Myocyte (in vitro differentiated cells): ENCODE results near the gene NES. TPM values are rescaled to one million over a fixed set of nuclear protein-coding genes. Genes with fewer than 3 reads are reported as not detected.

ENCODE experiments used
- DNase-seq: peaks from one replicate; pipeline ENCODE4 v3.0.0-alpha.2; 2012; ENCODE audit warnings: low read depth
- total RNA-seq: library from RNA; depleted of rRNA; stranded (reverse); fragments of >200 nt; gene quantifications from 2 replicates; pipeline ENCODE4 v1.2.3, GENCODE V29; 2014

The NES gene
- total RNA-seq, 1 donor from 2014 or later, result 1,770 TPM

DNA sequence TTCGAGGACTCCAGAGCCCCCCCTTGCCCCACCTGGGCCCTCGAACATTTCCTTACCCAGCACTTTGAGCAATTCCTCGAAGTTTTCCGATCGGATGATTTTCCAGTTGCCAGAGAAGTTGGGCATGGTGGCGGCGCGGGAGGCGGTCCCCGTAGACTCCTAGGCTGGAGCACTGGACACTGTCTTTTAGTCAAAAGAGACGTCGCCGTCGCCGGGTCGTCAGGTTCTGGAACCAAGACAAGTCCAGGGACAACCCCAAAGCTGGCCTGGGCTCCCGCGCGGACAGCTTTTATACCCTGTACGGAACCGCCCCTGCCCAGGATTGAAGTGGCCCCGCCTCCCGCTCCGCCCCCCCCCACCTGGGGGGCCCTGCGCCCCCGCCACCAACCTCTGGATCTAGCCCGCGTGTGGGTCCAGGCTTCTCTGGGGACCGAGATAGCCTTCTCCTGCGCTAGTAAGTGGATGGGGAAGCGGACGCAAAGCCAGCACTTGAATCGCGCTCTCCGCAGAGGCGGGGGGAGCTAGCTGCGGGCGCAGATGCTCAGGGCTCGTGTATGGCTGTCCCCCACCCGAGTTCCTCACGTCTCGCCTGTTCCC lies 28.2 kb upstream of the NES start, which contains the start of gene CRABP2:
Gene CRABP2, minus strand, starts transcription at position 263 of the 597 bp plus-strand sequence. Its CDS starts 137 bp downstream, at position 126.
- DNase-seq, result peak; percentile 28

DNA sequence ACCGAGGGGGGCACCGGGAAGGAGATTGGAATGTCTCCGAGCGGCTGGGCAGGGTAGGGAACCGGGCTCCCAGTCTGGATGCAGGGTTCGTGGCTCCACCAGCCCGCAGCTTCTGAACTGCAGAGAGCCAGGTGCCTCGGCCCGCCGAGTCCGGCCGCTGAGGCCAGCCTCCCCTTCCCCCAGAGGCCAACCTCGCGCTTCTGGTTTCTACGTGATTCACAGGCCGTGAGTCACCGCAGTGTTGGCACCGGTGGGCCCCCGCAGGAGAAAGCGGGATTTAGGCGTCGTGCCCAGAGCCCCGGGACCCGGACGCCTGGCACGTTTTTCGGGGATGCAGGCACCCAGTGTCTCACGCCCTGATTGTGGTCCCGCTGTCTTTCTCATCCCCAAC lies 27.7 kb upstream of the NES start:
- peak; percentile 76 for DNase-seq

DNA sequence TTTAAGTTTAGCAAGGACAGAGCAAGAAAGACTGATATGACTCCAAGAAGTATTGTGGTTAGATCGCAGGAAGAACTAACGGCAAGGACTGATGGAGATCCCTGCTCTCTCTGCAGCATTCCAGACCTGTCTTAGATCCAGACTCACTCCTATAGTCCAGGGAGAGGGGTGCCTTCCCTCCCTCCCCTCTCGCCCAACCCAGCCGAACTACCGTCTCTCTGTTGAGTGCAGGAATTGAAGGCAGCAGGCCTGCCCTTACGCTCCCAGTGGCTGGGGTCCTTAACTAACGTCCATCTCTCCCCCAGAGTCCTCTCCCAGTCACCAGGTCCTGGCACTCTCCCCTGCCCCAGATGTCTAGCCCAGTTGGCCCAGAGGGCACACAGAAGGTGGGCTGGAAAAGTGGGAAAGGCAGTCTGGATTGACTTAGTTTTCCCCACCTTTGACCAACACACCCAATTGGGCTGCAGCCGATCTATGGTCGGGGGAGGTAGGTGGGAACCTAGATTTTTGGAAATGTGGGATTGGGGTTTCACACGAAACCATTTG lies 27.0 kb upstream of the NES start:
- DNase-seq, result no peak

DNA sequence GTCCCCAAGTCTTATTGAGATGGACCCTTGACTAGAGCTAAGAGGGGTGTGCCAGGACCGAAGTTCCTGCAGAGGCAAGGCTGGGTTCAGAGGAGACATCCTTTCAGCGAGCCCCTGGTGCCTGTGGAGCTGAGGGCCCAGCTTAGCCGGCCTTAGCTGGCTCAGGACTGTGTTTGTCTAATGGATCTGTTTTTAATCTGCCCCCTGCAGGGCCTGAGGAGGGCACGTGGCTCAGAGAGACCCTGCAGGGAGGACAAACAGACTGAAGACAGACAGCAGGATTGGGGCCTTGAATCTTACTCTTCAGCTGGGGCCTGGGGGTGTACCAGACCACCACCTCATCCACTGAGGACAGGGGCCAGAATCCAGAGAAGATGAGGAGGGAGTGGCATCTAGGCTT lies 26.5 kb upstream of the NES start:
- no peak for DNase-seq

DNA sequence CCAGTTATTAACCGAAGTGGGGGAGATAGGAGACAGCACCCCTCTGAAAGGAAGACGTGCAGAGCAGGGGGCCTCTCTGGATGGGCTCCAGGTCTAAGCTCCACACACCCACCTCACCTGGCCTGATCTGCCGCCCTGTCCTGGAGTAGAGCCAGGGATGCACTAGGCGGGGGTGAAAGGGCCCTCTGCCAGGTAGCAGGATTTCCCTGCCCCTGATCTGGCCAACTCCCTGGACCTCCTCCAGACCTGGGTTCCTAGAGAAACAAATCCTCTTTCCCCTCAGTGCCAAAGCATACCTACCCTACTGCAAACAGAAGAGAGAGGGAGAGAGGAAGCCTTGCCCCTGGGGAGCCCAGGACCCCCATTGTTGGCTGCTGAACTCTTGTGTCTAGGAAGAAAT lies 26.1 kb upstream of the NES start:
- DNase-seq, result no peak

DNA sequence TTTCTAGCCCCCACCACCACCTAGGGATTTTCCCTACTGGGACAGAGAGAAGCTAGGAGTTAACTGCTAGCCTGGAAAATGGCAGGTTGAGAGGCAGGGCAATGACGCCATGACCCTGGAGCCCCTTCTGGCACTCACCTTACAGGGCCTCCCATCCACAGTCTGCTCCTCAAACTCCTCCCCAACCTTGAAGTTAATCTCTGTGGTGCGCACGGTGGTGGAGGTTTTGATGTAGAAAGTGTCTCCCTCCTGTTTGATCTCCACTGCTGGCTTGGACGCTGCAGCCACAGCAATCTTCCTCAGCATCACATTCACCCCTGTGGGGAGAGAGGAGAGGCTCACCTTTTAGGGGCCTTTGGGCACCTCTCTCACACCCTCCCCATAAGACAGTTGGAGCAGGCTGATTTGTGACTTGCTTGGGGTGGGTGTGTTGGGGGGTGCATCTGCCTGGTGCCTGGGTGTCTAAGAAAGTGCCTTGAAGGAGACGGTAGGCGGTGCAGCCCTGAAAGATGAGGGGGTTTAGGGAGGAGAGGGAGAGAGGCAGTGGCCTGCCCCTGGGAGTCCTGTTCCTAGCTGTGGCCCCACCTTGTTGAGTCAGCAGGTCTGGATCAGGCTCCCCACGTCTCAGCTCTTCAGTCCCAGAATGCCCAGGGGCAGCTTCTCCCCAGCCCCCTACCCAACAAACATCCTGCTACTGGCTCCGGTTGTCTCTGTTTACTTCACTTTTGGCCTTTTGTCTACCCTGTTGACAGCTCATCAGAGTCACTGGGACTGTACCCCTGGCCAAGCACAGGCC lies 23.7 kb upstream of the NES start:
- no peak for DNase-seq

DNA sequence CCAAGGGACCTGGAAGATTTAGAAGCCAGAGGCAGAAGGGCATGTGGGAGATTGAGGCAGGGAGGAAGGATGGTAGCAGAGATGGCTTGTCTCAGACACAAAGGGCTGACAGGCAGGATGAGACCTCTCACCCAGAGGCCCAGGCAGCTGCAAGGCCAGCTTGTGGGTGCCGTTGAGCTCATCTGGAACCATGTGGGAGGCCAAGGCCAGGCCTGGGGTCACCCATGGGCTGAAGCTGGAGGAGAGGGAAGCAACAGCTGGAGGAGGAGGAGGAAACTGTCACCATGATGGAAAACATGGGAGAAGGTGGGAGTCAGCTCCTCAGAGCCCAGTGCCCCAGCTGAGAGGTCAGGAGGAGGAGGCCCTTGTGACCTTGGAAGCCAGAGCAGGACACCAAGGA lies 21.8 kb upstream of the NES start:
- DNase-seq, result no peak

DNA sequence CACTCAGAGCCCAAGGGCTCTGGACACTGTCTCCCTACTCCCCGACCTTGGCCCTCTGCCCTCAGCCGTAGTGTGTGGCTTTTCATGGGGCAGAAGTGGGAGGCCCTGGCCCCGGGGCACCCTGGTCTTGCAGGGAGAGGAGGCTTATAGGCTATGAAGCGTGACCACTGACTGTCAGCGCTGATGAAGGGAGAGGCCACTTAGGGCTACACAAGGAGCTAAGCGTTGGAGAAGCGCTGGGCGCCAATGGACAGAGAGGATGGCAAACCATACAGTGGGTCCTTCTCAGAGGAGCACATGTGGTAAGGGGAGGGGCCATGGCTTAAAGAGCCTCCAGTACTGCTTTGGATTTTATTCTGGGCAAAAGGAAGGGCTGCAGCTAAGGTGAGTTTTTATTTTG lies 20.3 kb upstream of the NES start:
- DNase-seq, result no peak

DNA sequence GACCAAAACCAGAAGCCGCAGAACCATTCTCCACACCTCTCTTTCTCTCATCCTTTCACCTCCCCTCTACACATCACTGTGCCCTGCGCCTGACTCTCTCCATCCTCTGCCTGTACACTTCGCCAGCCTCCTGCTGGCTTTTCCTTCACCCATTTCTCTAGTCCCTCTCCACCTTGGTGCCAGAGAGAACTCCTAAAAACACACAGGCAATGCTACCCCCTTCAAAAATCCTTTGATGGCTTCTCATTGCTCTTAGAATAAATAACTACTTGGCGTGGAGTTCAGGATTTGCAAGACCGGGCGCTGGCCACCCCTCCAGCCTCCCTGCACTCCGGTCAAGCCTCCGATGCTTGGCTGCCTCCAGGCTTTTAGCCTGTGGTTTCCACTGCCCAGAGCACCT lies 19.5 kb upstream of the NES start:
- DNase-seq, result no peak

DNA sequence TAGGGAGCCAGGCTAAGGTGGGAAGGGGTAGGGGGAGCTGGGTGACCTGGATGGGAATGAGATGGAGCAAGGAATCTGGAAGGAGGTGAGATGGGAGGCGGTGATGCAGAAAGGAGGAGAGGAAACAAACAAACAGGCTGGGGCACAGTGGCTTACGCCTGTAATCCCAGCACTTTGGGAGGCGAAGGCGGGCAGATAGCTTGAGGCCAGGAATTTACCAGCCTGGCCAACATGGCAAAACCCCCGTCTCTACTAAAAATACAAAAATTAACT lies 17.4 kb upstream of the NES start:
- DNase-seq, result no peak

DNA sequence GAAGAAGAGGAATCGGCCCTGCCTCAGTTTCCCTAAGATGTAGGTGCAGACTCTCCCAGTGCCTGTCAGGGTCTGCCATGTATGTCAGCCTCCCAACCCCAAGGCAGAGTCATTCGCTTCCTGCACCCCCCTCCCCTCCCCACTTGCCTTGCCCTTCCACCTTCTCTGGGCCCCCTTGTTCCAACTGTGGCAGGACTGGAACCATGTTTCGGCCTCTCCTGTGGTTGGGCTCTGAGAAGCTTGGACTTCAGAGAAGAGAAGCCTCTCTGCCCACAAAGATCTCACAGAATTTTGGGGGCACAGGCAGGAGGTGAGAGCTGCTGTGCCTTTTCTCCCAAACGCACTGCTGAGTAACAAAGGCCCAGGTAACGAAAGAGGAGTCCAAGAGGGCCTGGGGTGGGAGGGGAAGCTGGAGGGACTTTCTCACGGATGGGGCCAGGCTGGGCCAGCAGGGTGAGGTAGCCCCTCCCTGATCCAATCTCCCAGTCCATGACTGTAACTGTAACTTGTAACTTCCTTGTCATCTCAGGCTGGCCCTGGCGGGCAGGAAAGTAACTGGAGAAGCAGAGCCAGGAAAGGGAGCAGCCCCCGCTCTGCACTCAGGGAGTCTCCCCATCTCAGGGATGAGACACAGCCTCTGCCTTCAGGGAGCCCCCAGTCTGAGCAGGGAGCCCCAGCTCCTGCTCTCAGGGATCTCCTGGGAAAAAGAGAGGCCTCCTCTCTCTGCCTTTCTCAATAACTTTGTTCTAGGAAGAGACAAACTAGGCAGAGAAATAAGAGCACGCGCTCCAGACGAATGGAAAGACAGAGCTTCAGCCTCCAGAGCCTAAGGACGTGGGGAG lies 16.9 kb upstream of the NES start:
- no peak for DNase-seq

DNA sequence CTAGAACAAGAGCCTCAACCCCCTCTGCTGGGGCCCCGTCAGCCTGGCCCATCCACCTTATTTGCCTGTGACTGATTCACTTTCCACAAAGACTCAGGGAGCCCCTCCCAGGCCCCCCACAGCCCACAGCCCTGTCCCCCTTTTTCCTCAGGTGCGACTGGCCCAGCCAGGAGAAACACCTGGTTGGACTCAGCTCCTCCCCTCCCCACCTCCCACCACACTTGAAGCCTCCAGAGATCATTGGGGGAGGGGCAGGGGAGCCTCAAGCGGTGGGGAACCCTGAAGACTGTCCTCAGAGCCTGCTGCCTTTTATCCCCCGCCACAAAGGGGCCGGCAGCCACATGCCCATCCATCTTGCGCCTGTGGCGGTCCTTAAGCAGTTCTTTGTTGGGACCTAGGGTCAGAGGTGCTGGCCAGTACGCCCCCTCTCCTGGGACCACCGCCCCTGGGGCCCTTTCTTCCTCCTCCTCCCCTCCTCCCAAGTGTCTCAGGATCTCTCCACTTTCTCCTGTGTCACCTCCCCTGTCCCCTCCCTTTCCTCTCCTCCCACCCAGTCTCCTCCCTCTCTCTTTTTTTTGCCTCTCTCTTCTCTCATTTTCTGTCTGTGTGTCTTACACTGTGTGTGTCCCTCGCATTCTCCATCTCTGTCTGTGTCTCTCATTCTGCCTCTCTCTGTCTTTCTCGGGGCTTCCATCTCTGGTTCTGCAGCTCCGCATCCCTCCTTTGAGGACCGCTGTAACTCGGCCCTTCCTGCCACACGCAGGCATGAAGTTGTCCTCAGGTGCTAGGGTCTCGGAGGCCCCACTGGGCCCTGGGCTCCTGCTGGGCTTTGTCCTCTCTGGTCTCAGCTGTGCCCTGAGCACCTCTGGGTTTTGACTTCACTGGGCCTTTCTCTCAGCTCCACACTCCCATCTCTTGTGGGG lies 16.0 kb upstream of the NES start:
- no peak for DNase-seq

DNA sequence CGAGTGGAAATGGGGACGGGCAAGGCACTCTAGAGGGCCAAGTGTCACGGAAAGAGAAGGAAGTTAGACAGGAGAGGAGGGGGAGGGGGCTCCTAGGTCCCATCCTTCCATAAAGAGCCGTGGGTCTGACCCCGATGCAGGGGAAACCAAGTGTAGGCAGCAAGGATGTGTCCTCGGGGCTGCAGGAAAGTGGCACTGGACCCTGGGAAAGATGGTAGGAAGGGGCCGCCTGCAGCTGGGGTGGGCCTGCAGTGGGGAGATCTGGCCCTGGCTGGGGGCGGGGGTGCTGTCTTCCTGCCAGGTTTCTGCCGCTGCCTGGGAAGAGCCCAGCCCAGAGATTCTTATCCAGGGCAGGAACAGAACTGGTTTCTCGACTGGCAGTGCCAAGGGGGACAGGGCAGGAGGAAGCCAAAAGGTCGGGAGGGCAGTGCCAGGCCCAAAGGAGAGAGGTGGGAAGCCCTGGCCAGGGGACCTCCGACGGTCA lies 15.3 kb upstream of the NES start:
- DNase-seq, result no peak

DNA sequence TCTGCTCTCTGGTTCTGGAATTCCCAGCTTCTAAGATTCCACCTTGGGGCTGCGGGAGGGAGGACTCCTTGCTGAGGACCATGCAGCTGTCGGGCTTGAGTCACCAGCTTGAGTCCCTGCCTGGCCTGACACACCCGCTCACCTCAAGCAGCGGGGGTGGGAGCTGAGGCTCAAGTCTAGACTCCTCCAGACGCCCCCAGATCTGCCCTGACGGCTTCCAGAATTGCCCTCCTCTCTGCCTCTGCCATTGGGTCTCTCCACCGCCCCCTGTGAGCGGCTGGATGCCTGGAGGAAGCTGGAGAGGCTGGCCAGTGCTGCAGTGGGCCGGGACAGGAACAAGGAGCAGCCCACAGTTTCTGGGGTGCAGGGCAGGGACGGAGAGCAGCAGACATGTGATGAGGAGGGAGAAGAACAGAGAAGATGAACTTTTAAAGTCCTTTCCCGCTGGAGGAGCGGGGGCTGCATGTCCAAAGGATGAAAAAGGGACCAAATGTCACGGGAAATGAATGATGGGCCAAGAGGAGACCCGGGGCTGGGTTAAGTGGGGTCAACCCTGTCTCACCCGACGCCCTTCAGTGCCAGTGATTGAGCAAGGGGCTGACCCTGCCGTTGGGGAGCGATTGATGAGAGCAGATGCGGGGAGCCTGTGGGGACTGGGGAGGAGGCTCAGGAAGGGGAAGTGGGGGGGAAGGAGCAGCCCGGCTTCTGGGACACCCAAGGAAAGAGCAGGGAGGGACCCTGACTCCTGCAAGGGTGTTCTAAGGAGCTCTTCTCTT lies 14.6 kb upstream of the NES start:
- peak; percentile 87 for DNase-seq

DNA sequence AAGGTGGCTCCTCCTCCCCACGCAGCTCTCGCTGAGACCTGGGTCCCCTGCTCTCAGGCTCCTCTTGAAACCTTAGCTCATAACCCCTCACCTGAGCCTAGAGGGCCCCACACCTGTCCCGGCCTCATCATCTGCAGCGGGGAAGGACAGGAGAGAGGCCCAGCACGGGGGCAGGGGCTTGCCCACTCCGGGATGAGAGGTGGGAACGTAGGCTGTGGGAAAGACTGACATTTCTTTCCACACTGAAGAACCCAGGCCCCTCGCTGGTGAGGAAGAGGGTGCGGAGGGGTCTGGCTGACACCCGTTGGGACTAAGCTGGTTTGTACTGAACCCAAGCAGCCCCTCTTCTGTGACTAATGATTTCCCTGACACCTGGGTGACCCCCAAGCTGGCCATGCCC lies 14.0 kb upstream of the NES start:
- no peak for DNase-seq

DNA sequence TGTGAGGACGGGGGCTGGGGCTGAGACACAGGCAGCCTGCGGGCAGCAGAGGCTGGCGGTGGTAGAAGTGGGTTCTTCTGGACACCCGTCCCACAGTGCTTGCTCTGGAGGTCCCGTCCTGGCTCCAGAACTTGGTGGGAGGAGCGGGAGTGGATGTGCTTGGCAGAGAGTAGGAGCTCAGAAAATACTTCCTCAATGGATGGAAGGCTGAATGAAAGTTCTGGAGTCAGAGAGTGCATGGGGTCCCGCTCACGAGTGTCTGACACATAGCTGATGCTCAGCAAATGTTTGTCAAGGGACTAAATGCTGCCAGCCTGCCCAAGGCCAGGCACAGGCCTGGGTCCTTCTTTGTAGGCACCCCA lies 13.4 kb upstream of the NES start:
- no peak for DNase-seq

DNA sequence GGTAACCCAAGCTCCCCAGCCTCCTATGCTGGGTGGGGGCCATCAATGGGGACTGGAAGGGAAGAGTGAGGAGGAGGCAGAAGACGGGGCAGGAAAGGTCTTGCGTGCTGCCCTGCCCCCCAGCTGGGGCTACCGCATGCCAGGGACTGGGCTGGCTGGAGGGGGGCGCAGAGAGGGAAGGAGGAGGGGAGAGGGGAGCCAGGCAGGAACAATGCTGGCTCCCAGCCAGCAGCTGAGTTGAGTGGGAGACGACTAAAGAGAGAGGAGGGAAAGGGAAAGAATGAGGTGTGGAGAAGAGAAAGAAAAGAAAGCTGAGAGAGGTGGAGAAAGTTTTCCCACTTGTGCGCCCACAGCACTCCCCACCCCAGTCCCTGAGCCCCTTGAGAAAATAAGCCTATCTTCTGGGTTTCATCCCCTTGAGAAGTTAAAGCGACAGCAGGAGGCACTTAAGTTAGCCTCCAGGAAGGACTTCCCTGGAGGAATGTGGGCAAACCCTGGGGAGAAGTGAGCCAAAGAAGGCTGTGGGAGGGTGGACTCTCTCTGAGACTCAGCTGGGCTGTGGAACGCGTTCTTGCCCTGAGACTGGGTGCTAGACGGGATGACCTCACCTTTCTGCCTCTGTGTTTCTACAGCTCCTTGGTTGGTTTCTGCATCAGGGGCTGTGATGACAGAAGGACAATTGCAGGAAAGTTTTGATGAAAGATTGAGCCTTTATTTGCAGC lies 12.9 kb upstream of the NES start:
- peak; percentile 29 for DNase-seq

DNA sequence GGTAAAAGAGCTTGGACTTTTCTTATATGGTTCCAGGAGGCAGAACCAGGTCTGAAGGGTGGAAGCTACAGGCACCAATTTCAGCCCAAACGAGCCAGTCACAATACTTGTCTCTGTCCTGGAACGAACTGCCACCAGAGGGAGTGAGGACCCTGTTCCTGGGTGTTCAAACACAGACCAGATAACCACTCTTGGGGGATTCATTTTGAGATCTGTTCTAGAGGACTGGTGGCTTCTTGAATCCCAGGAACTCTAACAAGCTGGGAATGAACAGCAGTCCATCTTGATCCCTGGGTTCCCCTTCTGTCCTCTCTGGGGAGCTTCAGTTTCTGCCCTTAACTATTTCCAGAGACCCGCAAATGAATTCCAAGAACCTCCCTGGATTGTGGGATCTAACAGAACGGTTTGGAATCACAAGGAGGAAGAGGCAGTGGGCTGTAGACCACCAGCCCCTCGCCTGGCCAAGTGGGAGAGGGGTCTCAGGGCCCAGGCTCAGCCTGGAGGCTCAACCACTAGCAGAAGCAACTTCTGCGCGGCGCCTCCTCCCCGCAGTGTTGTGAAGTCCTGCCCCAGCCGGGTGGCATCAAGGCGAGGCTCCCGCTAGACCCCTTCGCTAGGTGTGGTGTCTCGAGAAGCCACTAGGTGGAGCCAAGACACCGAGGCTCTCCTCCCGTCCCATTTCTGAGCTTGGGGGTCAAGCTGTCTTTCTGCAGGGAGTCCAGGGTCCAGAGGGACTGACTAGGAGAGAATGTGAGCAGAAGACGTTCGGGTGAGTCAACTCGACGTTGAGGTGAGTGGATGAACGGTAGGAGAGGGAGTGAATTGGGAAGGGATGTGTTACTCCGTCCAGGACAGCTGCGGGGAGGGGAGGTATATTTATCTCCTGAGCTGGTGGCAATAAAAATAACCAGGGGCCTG lies 12.1 kb upstream of the NES start:
- DNase-seq, result peak; percentile 91
